Measurements from ENCODE around the gene SEMA4F.
"Not testable (repeated sequence)": the region's sequence is repeated elsewhere in the genome, so short reads cannot be mapped to it uniquely, and the experiment has no call there.

The SEMA4F gene

GRCh38 chr2:74653985-74654882 lies at the start of gene SEMA4F:
TSS of gene SEMA4F (plus strand) at chr2:74654247. CDS start at chr2:74654377, 130 bp downstream.
- DNase-seq, result peak; percentile 97 to 98

- DNase-seq, result no peak
Measured at GRCh38 chr2:74606927-74607326, 47.1 kb upstream of the SEMA4F start.

GRCh38 chr2:74617122-74617521 lies 36.9 kb upstream of the SEMA4F start:
- DNase-seq, result no peak

- no peak for DNase-seq
Measured at GRCh38 chr2:74618410-74619083, 35.5 kb upstream of the SEMA4F start.

GRCh38 chr2:74619651-74620297 lies 34.3 kb upstream of the SEMA4F start:
- no peak for DNase-seq

- DNase-seq, result no peak
Measured at GRCh38 chr2:74620671-74621070, 33.4 kb upstream of the SEMA4F start.

- no peak for DNase-seq
Measured at GRCh38 chr2:74625658-74626425, 28.2 kb upstream of the SEMA4F start.

- no peak for DNase-seq
Measured at GRCh38 chr2:74628538-74629105, 25.4 kb upstream of the SEMA4F start.

- not testable (repeated sequence) for DNase-seq
Measured at GRCh38 chr2:74630454-74630853, 23.6 kb upstream of the SEMA4F start.

GRCh38 chr2:74632209-74632938 lies 21.7 kb upstream of the SEMA4F start:
- DNase-seq, result no peak

- no peak for DNase-seq
Measured at GRCh38 chr2:74632939-74633312, 21.1 kb upstream of the SEMA4F start.

- DNase-seq, result no peak
Measured at GRCh38 chr2:74639550-74639949, 14.5 kb upstream of the SEMA4F start.

- DNase-seq, result no peak
Measured at GRCh38 chr2:74645344-74645743, 8.7 kb upstream of the SEMA4F start.

- DNase-seq, result no peak
Measured at GRCh38 chr2:74646201-74646600, 7.8 kb upstream of the SEMA4F start.

GRCh38 chr2:74646834-74647482 lies 7.1 kb upstream of the SEMA4F start:
- no peak for DNase-seq

GRCh38 chr2:74648009-74648443 lies 6.0 kb upstream of the SEMA4F start, which contains the start of gene M1AP:
TSS of gene M1AP (minus strand) at chr2:74648330. CDS start at chr2:74640275, 8,055 bp downstream.
- DNase-seq, result no peak

- no peak for DNase-seq
Measured at GRCh38 chr2:74653589-74653984, 460 bp upstream of the SEMA4F start.

GRCh38 chr2:74655579-74655978 lies 1.5 kb downstream of the SEMA4F start:
- no peak for DNase-seq

GRCh38 chr2:74658516-74658915 lies 4.5 kb downstream of the SEMA4F start:
- DNase-seq, result no peak

- DNase-seq, result no peak
Measured at GRCh38 chr2:74659462-74659861, 5.4 kb downstream of the SEMA4F start.

GRCh38 chr2:74668087-74668486 lies 14.0 kb downstream of the SEMA4F start:
- DNase-seq, result no peak
